OCI-LY3 (cell line): ENCODE measurements around the gene USP1.

Source experiments
- CTCF ChIP-seq: fragments of 200-600, 300-600 bp; sonication (generic); IDR thresholded peaks from 2 replicates; pipeline ENCODE4 v1.5.1; 2014; ENCODE audit warnings: antibody characterized with exemption, low read length, low read depth
- EZH2phosphoT487 ChIP-seq: fragments of 200-600 bp; shearing (Covaris generic); IDR thresholded peaks from 2 replicates; pipeline ENCODE4 v1.6.1; 2018; ENCODE audit warnings: antibody characterized with exemption, mixed run types, low read depth

DNA sequence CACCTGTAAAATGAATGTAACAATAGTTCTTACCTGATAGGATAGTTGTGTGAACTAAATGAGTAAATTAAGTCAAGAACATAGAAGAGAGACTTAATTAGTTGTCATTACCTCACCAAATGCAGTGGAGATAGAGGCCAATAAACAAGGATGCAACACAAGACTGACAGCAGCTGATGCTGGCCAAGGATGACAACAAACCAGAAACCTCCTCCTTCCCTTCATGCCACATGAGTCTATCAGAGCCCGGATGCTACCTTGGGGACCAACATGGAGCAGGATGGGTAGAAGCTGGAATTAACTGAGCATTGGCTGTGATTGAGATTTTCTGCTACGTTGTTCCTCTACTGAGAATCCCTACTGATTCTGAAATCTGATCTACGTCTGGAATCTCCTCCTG is 30.3 kb upstream of the USP1 start:
- TF ChIP-seq CTCF: no peak
- TF ChIP-seq EZH2phosphoT487: no peak
